Measurements from ENCODE around the gene FMN1. TPM values are rescaled to one million over a fixed set of nuclear protein-coding genes. Genes with fewer than 3 reads are reported as not detected.

Gene FMN1
- total RNA-seq, 1 experiment from 2014 or later, result 2.4 TPM

- CTCF ChIA-PET, result no interaction called here
- H3K27me3 ChIP-seq (ENCODE audit: low read length), result no peaks in the 10 kb centered on the region
Observed at GRCh38 chr15:32739522-32740063, 454.9 kb downstream of the FMN1 start.

GRCh38 chr15:32738666-32739065, 455.8 kb downstream of the FMN1 start:
- BruUV-seq (replicated peaks), result no TSS peak
- no peak for DNase-seq
- TF ChIP-seq EZH2phosphoT487 (IDR thresholded peaks at IDR 0.05; ENCODE audit: borderline replicate concordance, low read length) (no peak), EZH2 (IDR thresholded peaks at IDR 0.05; ENCODE audit: low read length, unreplicated experiment) (no peak), CTCF (conservative IDR thresholded peaks at IDR 0.05; ENCODE audit: low read depth, low read length) (no peak)
- Histone ChIP-seq H3K27ac (ENCODE audit: low read length) (no peak overlapping the region), H3K4me1 (ENCODE audit: insufficient read depth, low read length) (peaks cover 4% of the 10 kb centered on the region; the same call in 1 of the 2 replicates), H3K36me3 (ENCODE audit: low read depth, low read length) (no peaks in the 10 kb centered on the region), H3K9ac (ENCODE audit: low read length) (no peak overlapping the region), H3F3A (ENCODE audit: low read length, unreplicated experiment) (no peaks in the 10 kb centered on the region), H3K4me3 (ENCODE audit: low read length) (no peak overlapping the region), H3K27me3 (ENCODE audit: low read length) (no peaks in the 10 kb centered on the region), H3K9me2 (replicated peaks; ENCODE audit: low read length) (no peaks in the 10 kb centered on the region), H2AFZ (ENCODE audit: low read length) (no peak overlapping the region), H3K79me2 (ENCODE audit: low read length) (no peaks in the 10 kb centered on the region), H4K20me1 (ENCODE audit: low read length) (no peaks in the 10 kb centered on the region), H3K4me2 (ENCODE audit: low read length) (no peak overlapping the region), H3K9me3 (ENCODE audit: low read length) (no peaks in the 10 kb centered on the region)
- ChIA-PET POLR2A (ENCODE audit: unreplicated experiment) (interaction anchor here (0.7 kb wide), 1 partner anchor 90 kb away, joined by 18 read pairs; no protein-coding TSS in a partner anchor), CTCF (no interaction called here)
- intact Hi-C loops (cut with micrococcal nuclease), result no loop called here
- no peak for ATAC-seq

More at GRCh38 chr15:32739522-32740063, 454.9 kb downstream of the FMN1 start:
- intact Hi-C loops (cut with micrococcal nuclease), result no loop called here
- H3K4me3 ChIP-seq (ENCODE audit: low read length), result no peak overlapping the region
- DNase-seq (no peak), ATAC-seq (no peak)
- H4K20me1 ChIP-seq (ENCODE audit: low read length), result no peaks in the 10 kb centered on the region
- no peak overlapping the region for H2AFZ ChIP-seq (ENCODE audit: low read length)
- H3K79me2 ChIP-seq (ENCODE audit: low read length), result no peaks in the 10 kb centered on the region
- H3K9ac ChIP-seq (ENCODE audit: low read length), result no peak overlapping the region
- BruUV-seq (replicated peaks), result no TSS peak
- H3K4me2 ChIP-seq (ENCODE audit: low read length), result no peak overlapping the region
- no peaks in the 10 kb centered on the region for H3K9me2 ChIP-seq (replicated peaks; ENCODE audit: low read length)
- no peaks in the 10 kb centered on the region for H3F3A ChIP-seq (ENCODE audit: low read length, unreplicated experiment)
- no peaks in the 10 kb centered on the region for H3K9me3 ChIP-seq (ENCODE audit: low read length)
- POLR2A ChIA-PET (ENCODE audit: unreplicated experiment), result no interaction called here
- TF ChIP-seq EZH2 (IDR thresholded peaks at IDR 0.05; ENCODE audit: low read length, unreplicated experiment), result no peak
- TF ChIP-seq CTCF (conservative IDR thresholded peaks at IDR 0.05; ENCODE audit: low read depth, low read length), result no peak
- no peak for TF ChIP-seq EZH2phosphoT487 (IDR thresholded peaks at IDR 0.05; ENCODE audit: borderline replicate concordance, low read length)
- no peaks in the 10 kb centered on the region for H3K4me1 ChIP-seq (ENCODE audit: insufficient read depth, low read length)
- H3K27ac ChIP-seq (ENCODE audit: low read length), result no peak overlapping the region
- H3K36me3 ChIP-seq (ENCODE audit: low read depth, low read length), result no peaks in the 10 kb centered on the region

- H3K9me2 ChIP-seq (replicated peaks; ENCODE audit: low read length), result no peaks in the 10 kb centered on the region
- H3K36me3 ChIP-seq (ENCODE audit: low read depth, low read length), result no peaks in the 10 kb centered on the region
- no peak overlapping the region for H3K9ac ChIP-seq (ENCODE audit: low read length)
- BruUV-seq (replicated peaks), result no TSS peak
- DNase-seq, result no peak
- no peak overlapping the region for H3K4me2 ChIP-seq (ENCODE audit: low read length)
- no peak overlapping the region for H3K27ac ChIP-seq (ENCODE audit: low read length)
- H3K4me1 ChIP-seq (ENCODE audit: insufficient read depth, low read length), result peaks cover 12% of the 10 kb centered on the region; the same call in 1 of the 2 replicates
- intact Hi-C loops (cut with micrococcal nuclease), result no loop called here
- H3K9me3 ChIP-seq (ENCODE audit: low read length), result no peaks in the 10 kb centered on the region
- no peak overlapping the region for H2AFZ ChIP-seq (ENCODE audit: low read length)
- no peaks in the 10 kb centered on the region for H3F3A ChIP-seq (ENCODE audit: low read length, unreplicated experiment)
- POLR2A ChIA-PET (ENCODE audit: unreplicated experiment), result no interaction called here
- ATAC-seq, result no peak
- CTCF ChIA-PET, result no interaction called here
- no peaks in the 10 kb centered on the region for H3K79me2 ChIP-seq (ENCODE audit: low read length)
- H4K20me1 ChIP-seq (ENCODE audit: low read length), result no peaks in the 10 kb centered on the region
- no peaks in the 10 kb centered on the region for H3K27me3 ChIP-seq (ENCODE audit: low read length)
- TF ChIP-seq EZH2phosphoT487 (IDR thresholded peaks at IDR 0.05; ENCODE audit: borderline replicate concordance, low read length) (no peak), CTCF (conservative IDR thresholded peaks at IDR 0.05; ENCODE audit: low read depth, low read length) (no peak), EZH2 (IDR thresholded peaks at IDR 0.05; ENCODE audit: low read length, unreplicated experiment) (no peak)
- no peak overlapping the region for H3K4me3 ChIP-seq (ENCODE audit: low read length)
Observed at GRCh38 chr15:32737304-32737703, 457.2 kb downstream of the FMN1 start.

All from PC-3 (cell line).